Suppressor macrophage treated with lipopolysaccharide for 4 hours (primary cell): Measurements from ENCODE around the gene SUN1.
"Not testable (repeated sequence)": the region's sequence is repeated elsewhere in the genome, so short reads cannot be mapped to it uniquely, and the experiment has no call there.

ENCODE experiments used
- DNase-seq: peaks from one replicate; pipeline ENCODE4 v3.0.0-alpha.2; 2020

Gene SUN1

GRCh38 chr7:835021-835420 is 2.7 kb downstream of the SUN1 start:
- no peak for DNase-seq

GRCh38 chr7:835485-836401 is 3.5 kb downstream of the SUN1 start:
- no peak for DNase-seq

GRCh38 chr7:836429-836828 is 4.2 kb downstream of the SUN1 start:
- no peak for DNase-seq

- DNase-seq, result no peak
Measured at GRCh38 chr7:837001-837400, 4.7 kb downstream of the SUN1 start.

- DNase-seq, result no peak
Measured at GRCh38 chr7:840001-840600, 7.8 kb downstream of the SUN1 start.

GRCh38 chr7:841943-842342 is 9.7 kb downstream of the SUN1 start:
- no peak for DNase-seq

GRCh38 chr7:842431-843031 is 10.3 kb downstream of the SUN1 start:
- DNase-seq, result no peak

GRCh38 chr7:843230-843629 is 11.0 kb downstream of the SUN1 start:
- no peak for DNase-seq

- DNase-seq, result no peak
Measured at GRCh38 chr7:844043-844442, 11.8 kb downstream of the SUN1 start.

- DNase-seq, result no peak
Measured at GRCh38 chr7:844514-844913, 12.2 kb downstream of the SUN1 start.

GRCh38 chr7:845091-845490 is 12.8 kb downstream of the SUN1 start:
- DNase-seq, result no peak

GRCh38 chr7:845731-846130 is 13.5 kb downstream of the SUN1 start:
- DNase-seq, result no peak

- not testable (repeated sequence) for DNase-seq
Measured at GRCh38 chr7:846958-847650, 14.8 kb downstream of the SUN1 start.

- not testable (repeated sequence) for DNase-seq
Measured at GRCh38 chr7:847728-848127, 15.5 kb downstream of the SUN1 start.

GRCh38 chr7:849145-849544 is 16.9 kb downstream of the SUN1 start:
- DNase-seq, result no peak

GRCh38 chr7:849781-850180 is 17.5 kb downstream of the SUN1 start:
- DNase-seq, result no peak

- DNase-seq, result no peak
Measured at GRCh38 chr7:851204-851603, 18.9 kb downstream of the SUN1 start.

GRCh38 chr7:853366-854117 is 21.3 kb downstream of the SUN1 start:
- DNase-seq, result no peak

GRCh38 chr7:854118-854775 is 22.0 kb downstream of the SUN1 start:
- no peak for DNase-seq

GRCh38 chr7:855686-856369 is 23.6 kb downstream of the SUN1 start:
- DNase-seq, result no peak

GRCh38 chr7:856444-857095 is 24.3 kb downstream of the SUN1 start:
- DNase-seq, result no peak
